Kidney capillary endothelial cell (primary cell): ENCODE data around the gene KLHL9.

Experiments used
- DNase-seq: peaks from one replicate; pipeline ENCODE4 v3.0.0-alpha.2; 2018; ENCODE audit warnings: low spot score

KLHL9 gene

DNA sequence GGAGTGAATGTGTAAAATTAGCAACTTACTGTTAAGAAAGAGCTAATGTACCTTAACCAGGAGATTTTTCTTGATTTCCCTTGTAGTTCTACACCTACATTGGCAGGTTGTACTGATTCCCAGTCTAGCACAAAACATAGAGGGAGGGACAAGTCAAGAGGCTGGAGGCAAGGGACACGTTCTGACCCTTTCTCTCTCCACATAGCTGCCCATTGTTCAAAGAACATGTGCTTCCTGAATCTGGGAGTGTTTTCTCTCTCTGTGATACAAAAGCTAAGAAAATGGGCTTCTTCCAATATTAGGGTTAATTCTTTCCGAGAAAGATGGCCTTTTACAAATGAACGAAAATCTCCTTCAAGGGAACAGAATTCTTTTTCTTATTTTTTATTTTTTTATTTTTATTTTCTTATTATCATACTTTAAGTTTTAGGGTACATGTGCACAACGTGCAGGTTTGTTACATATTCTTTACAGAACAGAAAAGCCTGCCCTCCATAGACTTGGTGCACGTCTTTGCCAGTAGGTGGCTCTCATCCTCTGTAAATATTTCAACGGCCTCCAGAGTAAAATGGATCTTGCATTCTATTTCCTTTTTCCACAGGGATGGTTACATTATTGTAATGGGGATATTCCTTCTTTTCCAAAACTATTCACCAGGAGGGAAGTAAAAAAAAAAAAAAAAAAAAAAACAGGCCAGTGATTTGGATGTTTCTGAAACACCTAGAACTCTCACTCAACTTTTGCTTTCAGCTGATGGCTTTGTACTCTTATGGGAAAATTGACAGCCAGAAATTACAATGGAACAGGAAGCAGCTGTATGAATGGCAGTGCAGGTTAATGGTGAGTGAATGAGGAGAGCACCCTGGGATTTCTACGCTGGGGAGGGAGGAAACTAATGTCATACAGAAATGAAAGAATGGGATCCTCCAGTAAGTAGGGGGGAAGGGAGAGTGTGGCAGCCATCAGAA lies 17.0 kb downstream of the KLHL9 start:
- peak; percentile 57 for DNase-seq

- no peak for DNase-seq
These were observed 18.3 kb downstream of the KLHL9 start for GRCh38 chr9:21316860-21317259.

- DNase-seq: no peak
These were observed 19.0 kb downstream of the KLHL9 start for GRCh38 chr9:21316032-21316842.

- DNase-seq: no peak
These were observed 21.1 kb downstream of the KLHL9 start for GRCh38 chr9:21314152-21314551.

- DNase-seq: no peak
These were observed 23.3 kb downstream of the KLHL9 start for GRCh38 chr9:21311889-21312288.

DNA sequence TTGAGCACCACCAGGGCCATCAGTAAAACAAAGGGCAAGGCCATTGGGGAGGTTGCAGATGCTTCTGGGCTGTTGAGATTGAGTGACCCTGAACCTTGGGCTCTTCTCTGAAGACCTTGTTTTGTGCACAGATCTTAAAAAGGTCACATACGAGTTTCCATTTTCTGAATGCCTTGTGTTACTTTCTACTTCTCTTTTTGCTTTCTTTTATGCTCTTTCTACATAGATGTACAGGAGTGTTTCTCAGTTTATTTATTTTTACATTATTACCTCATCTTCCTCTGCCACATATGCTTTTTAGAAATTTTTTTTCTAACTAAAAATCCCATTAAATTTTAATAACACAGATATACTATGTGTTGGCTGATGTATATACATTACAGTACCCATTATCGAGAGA lies 30.0 kb downstream of the KLHL9 start, which contains the start of gene IFNA5:
IFNA5 (minus strand) TSS at position 101 of the 400 bp plus-strand sequence; CDS start at position 44, 57 bp downstream.
- no peak for DNase-seq

DNA sequence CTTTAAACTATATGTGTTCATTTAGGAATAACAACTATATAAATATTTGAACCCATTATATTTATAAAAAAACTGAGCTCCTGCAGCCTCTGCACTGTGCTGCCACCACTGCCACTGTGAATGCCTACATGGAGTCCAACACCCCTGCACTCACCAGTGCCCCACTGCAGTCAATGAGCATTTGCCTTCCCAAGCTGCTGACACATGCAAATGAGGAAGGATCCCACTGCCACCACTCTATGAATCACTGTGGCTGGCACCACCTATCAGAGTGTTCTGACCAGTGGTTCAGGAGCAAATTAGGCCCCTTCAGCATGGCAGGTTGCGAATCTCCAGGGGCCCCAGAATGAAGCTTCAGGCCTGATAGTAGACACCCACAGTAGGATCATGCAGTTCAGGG lies 39.2 kb downstream of the KLHL9 start:
- DNase-seq: no peak

DNA sequence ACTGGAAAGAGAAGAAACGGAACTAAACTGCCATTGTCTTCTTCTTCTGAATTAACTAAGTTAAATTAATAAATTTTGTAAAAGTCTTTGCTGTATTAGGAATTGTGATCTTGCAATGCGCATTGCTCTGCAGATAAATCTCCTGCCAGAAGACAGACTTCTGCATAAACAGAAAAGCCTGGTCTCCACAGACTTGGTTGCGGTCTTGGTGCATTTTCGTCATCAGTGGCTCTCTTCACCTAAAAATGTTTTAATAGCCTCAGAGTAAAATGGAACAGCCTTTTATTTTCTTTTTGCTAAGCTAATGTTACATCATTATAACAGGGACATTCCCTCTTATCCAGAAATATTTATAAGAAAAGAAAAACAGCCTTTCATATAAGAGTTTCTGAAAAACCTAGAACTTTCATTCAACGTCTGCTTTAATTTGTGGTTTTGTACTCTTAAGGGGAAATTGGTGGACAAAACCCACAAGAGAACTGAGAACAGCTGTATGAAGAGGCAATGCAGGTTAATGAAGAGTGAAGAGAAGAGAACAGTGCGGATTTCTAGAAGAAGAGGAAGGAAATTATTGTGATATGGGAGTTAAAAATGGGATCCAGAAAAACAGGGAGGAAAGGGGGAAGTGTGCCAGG lies 40.2 kb downstream of the KLHL9 start:
- DNase-seq: no peak

- peak; percentile 39 for DNase-seq
These were observed 40.8 kb downstream of the KLHL9 start for GRCh38 chr9:21294364-21294774.

GRCh38 chr9:21289848-21290247 lies 45.4 kb downstream of the KLHL9 start:
- no peak for DNase-seq

GRCh38 chr9:21287280-21287679 lies 47.9 kb downstream of the KLHL9 start:
- no peak for DNase-seq

DNA sequence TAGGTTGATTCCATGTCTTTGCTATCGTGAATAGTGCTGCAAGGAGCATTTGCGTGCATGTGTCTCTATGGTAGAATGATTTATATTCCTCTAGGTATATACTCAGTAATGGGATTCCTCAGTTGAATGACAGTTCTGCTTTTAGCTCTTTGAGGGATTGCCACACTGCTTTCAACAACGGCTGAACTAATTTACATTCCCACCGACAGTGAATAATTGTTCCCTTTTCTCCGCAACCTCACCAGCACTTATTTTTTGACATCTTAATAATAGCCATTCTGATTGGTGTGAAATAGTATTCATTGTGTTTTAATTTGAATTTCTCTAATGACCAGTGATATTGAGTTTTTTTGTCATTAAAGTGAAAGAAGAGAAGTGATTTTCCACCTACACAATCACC lies 48.5 kb downstream of the KLHL9 start:
- no peak for DNase-seq

DNA sequence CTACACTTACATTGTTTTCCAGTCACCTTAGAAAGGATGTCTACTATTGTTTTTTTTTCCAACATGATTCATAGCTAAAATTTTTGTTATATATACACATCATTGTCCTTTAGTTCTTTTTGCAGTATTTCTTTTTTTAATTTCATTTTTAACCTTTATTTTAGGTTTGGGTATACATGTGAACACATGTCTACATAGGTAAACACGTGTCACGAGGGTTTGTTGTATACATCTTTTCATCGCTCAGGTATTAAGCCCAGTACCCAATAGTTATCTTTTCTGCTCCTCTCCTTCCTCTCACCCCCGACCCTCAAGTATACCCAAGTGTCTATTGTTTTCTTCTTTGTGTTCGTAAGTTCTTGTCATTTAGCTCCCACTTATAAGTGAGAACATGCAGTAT lies 49.1 kb downstream of the KLHL9 start:
- DNase-seq: no peak

DNA sequence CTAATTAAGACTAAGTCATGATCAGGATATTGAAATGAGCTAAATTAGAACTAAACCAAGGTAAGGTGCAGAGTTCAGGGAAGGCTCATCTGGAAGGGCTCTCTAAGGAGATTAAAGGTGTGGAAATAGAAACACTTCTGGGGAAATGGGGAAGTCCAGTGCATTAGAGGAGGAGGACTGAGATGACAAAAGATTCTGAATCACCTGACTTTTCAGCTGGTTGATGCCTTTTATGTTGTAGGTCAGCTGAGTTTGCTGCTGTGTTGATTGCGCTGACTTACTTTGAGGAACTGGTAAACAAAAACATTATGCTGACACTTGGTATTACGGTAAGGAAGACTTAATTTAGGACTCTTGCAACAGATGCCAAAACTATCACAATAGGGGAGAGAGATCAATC lies 53.9 kb downstream of the KLHL9 start:
- no peak for DNase-seq
